ES-I3 (cell line): Measurements from ENCODE around the gene FCRL5.

Experiments used
- H3K36me3 ChIP-seq: 2 replicates; pipeline ENCODE4 v1.6.1; 2013; ENCODE audit warnings: mild to moderate bottlenecking, low read length, control low read depth, moderate library complexity; ENCODE audit not compliant: insufficient read depth
- H3K4me1 ChIP-seq: 2 replicates; pipeline ENCODE4 v1.6.1; 2013; ENCODE audit warnings: mild to moderate bottlenecking, control low read depth, low read length; ENCODE audit not compliant: insufficient read depth
- H3K9ac ChIP-seq: 2 replicates; pipeline ENCODE4 v1.6.1; 2013; ENCODE audit warnings: low read depth, mild to moderate bottlenecking, low read length, moderate library complexity
- H3K9me3 ChIP-seq: 2 replicates; pipeline ENCODE4 v1.6.1; 2013; ENCODE audit warnings: mild to moderate bottlenecking, low read length, moderate library complexity; ENCODE audit not compliant: control insufficient read depth, insufficient read depth

Gene FCRL5

DNA sequence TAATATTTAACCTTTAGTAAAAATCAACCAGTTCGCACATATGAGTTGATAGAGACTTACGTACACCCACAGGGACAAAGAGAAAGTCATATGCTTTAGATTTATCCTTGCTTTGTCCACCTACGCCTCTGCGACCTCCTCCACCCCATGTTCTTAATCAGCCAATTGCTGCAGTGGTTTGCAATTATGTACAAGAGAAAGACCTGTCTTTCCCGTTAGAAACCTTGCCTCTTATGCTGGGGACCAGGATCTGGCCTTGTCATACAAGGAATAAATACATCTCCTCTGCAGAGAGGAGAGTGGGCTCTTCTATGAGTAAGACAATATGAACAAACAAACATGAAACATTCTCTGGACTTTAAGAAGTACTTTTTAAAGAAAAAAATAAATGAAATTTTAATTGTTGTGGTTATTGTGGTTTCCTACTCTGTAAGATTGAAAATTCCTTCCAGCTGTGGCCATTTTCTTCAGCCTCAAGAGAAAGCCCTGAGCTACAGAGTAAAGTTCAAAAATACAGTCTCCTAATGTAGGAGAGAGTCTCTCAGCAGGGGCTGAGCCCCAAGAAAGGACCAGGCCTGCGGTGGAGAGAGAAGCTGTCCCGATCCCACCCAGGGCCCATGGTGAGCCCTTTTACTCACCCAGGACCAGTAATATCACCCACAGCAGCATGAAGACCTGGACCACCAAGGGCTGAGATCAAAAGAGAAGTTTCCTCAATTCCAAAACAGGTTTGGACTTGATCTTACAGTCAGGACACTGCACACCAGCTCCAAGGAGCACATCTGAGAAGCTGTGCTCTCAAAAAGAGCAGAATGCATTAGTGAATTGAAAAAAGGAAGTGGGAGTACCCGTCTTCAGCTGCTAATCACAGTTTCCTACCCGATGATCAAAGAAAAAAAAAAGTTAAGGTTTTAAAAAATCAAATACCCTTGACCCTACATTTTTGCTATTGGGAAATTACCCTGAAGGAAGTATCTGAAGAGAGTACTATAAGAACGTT, at the start of gene FCRL5:
Gene FCRL5 (minus strand): TSS at position 822 of the 1,000 bp plus-strand sequence. CDS start 153 bp downstream, at position 669.
- Histone ChIP-seq H3K9ac (no peak within 1 kb of the TSS), H3K9me3 (no peaks in the 10 kb centered on the region), H3K36me3 (no peaks in the 10 kb centered on the region), H3K4me1 (no peaks in the 10 kb centered on the region)

DNA sequence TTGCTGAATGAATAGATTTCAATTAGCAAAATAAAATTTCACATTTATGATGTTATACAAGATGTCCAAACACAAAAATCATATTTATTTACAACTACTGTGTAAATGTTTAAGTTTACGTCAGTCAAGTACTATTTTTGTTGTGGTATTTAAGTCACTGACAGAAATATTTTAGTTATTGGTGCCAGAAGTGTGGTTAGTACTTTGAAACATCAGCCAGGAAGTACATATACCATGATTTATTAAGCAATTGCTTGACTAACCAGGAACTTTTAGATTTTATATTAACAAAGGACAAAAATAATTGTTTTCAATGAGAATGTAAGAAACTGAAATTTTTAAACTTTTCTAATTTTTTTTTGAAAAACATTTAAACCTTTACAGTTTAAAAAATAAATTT, 47.9 kb upstream of the FCRL5 start:
- H3K9ac ChIP-seq: no peak overlapping the region
- no peaks in the 10 kb centered on the region for H3K9me3 ChIP-seq
- no peaks in the 10 kb centered on the region for H3K4me1 ChIP-seq
- no peaks in the 10 kb centered on the region for H3K36me3 ChIP-seq

GRCh38 chr1:157597959-157598667, 45.8 kb upstream of the FCRL5 start, which contains the start of gene FCRL4:
Gene FCRL4 (minus strand): TSS chr1:157598085. CDS start chr1:157597944, 141 bp downstream.
- H3K36me3 ChIP-seq: no peaks in the 10 kb centered on the region
- H3K9me3 ChIP-seq: no peaks in the 10 kb centered on the region
- no peak within 1 kb of the TSS for H3K9ac ChIP-seq
- no peaks in the 10 kb centered on the region for H3K4me1 ChIP-seq

- Histone ChIP-seq H3K4me1 (no peaks in the 10 kb centered on the region), H3K9me3 (no peaks in the 10 kb centered on the region), H3K9ac (no peak overlapping the region), H3K36me3 (no peaks in the 10 kb centered on the region)
Observed at GRCh38 chr1:157596384-157596783, 44.1 kb upstream of the FCRL5 start.

DNA sequence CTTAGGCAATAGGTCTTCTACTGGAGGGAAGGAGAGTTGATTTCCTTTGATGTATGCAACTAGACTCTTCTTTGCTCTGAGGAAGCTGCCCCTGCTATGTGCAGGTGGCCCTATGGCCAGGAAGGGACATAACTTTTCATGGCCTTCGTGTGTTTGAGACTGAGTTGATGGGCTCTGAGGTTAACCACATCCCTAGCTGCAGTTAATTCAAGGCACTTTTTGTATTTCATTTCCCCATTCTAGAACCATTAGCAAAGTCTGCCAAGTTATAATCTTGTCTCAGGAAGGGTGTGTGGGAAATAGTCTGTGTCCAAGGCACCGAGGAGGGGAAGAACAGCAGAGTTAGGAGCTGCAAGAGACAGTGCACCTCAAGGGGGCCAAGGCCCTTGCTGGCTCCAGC, 43.0 kb upstream of the FCRL5 start:
- Histone ChIP-seq H3K4me1 (no peaks in the 10 kb centered on the region), H3K9ac (no peak overlapping the region), H3K36me3 (no peaks in the 10 kb centered on the region), H3K9me3 (no peaks in the 10 kb centered on the region)

DNA sequence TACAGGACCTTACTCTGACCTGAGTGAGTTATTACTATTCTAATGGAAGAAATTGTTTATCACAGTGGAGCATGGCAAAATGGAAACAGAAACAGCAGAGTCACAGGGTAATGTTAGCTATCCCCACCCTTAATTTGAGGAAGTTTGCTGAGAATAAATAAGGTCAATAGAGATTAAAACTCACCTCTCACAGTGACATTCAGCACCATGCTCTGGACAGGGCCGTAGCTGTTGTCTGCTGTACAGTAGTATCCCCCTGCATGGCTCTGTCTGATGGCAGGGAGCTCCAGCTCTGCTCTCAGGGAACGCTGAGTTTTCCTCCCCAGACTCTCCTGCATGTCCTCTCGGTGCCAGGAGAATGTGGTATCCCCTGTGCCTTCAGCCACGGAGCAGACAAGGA, 33.7 kb upstream of the FCRL5 start:
- Histone ChIP-seq H3K36me3 (no peaks in the 10 kb centered on the region), H3K9ac (no peak overlapping the region), H3K9me3 (no peaks in the 10 kb centered on the region), H3K4me1 (peaks cover 15% of the 10 kb centered on the region)

DNA sequence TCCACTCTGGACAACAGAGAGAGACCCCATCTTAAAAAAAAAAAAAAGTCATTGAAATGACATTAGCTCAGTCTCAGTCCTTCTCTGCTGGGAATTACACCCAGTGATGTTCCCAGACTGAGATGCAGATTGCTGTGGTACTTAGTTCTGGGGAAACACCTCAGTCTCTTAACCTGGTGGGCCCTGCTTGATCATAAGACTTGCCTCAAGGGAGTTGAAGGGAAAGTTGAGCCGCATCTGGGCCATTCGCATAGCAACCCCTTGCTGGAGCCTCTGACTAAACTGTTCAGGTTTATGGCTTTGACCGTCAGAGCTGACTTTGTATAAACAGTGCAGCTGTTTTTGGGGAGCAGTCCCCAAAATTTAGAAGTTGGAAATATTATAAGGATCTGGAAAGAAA, 32.2 kb upstream of the FCRL5 start:
- Histone ChIP-seq H3K9ac (no peak overlapping the region), H3K9me3 (no peaks in the 10 kb centered on the region), H3K36me3 (no peaks in the 10 kb centered on the region), H3K4me1 (peaks cover 15% of the 10 kb centered on the region)

GRCh38 chr1:157580828-157581210, 28.5 kb upstream of the FCRL5 start:
- H3K36me3 ChIP-seq: no peaks in the 10 kb centered on the region
- H3K9ac ChIP-seq: no peak overlapping the region
- H3K4me1 ChIP-seq: no peaks in the 10 kb centered on the region
- H3K9me3 ChIP-seq: no peaks in the 10 kb centered on the region

DNA sequence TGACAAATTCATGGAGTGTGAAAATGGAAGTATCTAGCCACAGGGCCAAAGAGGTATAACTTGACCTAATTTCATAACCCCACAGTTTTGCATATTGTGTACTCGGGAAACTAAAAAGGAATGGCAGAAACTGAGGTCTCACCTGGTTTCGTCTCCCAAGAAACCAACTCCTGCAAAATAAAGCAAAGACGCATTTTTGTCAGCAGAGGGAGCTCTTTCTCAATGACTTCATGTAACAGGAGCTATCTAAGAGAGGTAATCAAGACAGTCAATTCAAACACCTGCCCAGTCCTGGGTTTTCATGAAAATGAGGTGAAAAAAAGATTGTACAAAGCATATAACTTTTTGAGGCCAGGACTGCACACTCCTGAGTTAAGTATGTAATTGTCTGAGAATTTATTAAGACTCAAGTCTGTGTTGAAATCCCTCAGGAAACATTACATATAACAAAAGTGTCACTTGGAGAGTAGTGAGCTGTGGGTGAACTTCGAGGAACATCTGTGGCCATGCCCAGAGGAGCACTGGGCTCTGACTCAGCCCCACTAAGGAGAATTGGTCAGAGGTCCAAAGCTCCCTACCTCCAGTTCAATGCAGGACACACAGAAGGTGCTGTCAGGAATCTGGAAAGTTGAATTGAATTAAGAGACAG, 28.0 kb upstream of the FCRL5 start:
- Histone ChIP-seq H3K4me1 (no peaks in the 10 kb centered on the region), H3K9ac (no peak overlapping the region)

DNA sequence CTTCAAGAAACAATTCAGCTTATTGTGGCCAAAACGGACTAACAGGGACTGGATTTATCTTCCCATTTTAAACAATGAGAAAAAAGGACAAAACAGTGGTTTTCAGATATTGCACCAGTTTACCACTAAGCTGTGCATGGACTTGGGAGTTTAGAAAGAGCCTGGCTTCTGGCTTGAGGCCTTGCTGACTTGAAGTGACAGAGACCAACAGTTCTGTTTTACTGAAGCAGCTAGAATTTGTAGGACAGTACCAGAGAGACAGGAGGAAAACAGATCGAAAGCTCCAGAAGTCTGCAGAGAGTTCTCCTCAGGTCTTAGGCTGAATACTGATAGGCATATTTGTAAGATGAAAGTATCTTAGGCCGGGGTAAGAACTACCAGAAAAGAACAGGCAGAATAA, 25.1 kb upstream of the FCRL5 start:
- Histone ChIP-seq H3K9ac (no peak overlapping the region), H3K4me1 (no peaks in the 10 kb centered on the region), H3K9me3 (no peaks in the 10 kb centered on the region), H3K36me3 (no peaks in the 10 kb centered on the region)

More for the DNA sequence above, 28.0 kb upstream of the FCRL5 start:
- Histone ChIP-seq H3K9me3 (no peaks in the 10 kb centered on the region), H3K36me3 (no peaks in the 10 kb centered on the region)

- Histone ChIP-seq H3K36me3 (no peaks in the 10 kb centered on the region), H3K9me3 (no peaks in the 10 kb centered on the region), H3K9ac (no peak overlapping the region), H3K4me1 (no peaks in the 10 kb centered on the region)
Observed at GRCh38 chr1:157575744-157576143, 23.4 kb upstream of the FCRL5 start.

- no peaks in the 10 kb centered on the region for H3K9me3 ChIP-seq
- H3K9ac ChIP-seq: no peak overlapping the region
- no peaks in the 10 kb centered on the region for H3K36me3 ChIP-seq
- peaks cover 4% of the 10 kb centered on the region for H3K4me1 ChIP-seq
Observed at GRCh38 chr1:157574836-157575235, 22.5 kb upstream of the FCRL5 start.

GRCh38 chr1:157566484-157567300, 14.4 kb upstream of the FCRL5 start:
- H3K4me1 ChIP-seq: peaks cover 24% of the 10 kb centered on the region
- H3K36me3 ChIP-seq: no peaks in the 10 kb centered on the region
- H3K9me3 ChIP-seq: no peaks in the 10 kb centered on the region
- H3K9ac ChIP-seq: no peak overlapping the region

DNA sequence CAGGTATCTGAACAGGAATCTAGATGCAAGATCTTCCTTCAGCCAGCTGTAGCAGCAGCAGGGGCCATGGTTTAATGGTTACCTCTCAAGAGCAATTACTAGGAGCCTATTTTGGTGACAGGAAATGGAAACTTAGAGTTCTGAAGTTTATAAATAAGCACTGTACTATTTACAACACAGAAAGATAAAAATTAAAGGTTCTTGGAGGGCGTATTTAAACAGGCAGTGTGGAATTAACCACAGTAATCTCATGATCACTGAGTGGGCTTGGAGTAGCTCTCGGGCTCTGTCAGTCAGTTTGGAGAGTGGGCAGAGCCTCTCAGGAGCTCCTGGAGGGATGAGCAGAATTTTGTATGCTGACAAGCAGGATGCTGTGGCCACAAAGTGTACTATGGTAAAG, 10.2 kb upstream of the FCRL5 start:
- Histone ChIP-seq H3K36me3 (no peaks in the 10 kb centered on the region), H3K9me3 (no peaks in the 10 kb centered on the region), H3K4me1 (peaks cover 18% of the 10 kb centered on the region), H3K9ac (no peak overlapping the region)
